Central memory CD4-positive, alpha-beta T cell (primary cell): ENCODE measurements around the gene ZMYND19.
"Not testable (repeated sequence)": the region's sequence is repeated elsewhere in the genome, so short reads cannot be mapped to it uniquely, and the experiment has no call there.

Experiments
- DNase-seq: peaks from one replicate; pipeline ENCODE4 v3.0.0; 2022

The ZMYND19 gene

DNA sequence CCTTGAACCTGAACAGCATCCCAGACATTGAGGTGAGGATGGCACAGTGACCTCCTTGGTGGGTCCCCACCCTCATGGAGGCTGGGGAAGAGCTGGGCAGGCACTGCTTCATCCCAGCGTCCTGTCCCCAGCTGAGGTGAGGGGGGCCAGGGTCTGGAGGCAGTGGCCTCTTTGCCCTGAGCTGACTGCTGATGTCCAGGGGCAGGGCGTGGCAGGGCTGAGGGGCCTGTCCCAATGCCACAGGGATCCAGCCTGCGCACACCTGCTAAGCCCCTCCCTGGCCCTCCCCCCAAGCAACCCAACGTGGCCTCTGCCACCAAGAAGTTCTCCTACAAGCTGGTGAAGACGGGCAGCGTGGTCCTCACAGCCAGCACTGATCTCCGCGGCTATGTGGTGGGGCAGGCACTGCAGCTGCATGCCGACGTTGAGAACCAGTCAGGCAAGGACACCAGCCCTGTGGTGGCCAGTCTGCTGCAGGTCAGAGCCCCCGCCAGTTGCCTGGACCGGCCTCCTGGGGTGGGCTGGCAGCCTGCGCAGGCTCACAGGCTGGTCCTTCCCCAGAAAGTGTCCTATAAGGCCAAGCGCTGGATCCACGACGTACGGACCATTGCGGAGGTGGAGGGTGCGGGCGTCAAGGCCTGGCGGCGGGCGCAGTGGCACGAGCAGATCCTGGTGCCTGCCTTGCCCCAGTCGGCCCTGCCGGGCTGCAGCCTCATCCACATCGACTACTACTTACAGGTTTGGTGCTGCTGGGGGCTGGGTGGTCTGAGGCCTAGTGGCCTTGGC, 23.6 kb upstream of the ZMYND19 start:
- no peak for DNase-seq

DNA sequence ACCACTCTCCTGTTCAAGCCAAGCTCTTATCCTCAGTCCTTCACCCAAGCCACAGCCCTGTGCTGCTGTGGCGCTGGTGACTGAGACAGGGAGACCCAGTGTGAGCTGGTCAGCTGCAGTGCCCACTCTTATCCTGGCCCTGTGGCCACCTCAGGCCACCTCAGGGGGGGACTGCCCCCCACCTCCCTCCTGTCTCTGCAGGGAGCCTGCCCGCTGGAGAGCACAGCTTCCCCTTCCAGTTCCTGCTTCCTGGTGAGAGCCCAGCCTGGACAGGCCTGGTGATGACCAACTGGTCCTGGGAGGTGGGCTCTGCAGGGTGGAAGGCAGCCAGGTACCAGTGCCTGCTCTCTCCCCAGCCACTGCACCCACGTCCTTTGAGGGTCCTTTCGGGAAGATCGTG, 22.9 kb upstream of the ZMYND19 start:
- no peak for DNase-seq

DNA sequence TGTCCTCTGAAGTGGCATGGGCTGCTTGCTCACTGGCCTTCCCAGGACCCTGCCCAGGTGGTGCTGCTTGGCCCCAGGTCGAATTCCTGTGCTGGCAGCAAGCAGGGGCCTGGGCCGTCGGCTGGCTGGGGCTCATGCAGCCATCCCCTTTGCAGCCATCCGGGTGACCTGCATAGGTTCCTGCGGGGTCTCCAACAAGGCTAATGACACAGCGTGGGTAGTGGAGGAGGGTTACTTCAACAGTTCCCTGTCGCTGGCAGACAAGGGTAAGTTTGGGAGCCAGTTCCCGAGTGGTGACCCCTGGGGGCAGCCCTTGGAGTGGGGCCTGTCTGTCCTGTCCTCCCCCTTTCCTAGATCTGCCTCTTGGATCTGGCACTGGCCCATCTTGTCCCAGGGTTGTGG, 22.4 kb upstream of the ZMYND19 start:
- no peak for DNase-seq

DNA sequence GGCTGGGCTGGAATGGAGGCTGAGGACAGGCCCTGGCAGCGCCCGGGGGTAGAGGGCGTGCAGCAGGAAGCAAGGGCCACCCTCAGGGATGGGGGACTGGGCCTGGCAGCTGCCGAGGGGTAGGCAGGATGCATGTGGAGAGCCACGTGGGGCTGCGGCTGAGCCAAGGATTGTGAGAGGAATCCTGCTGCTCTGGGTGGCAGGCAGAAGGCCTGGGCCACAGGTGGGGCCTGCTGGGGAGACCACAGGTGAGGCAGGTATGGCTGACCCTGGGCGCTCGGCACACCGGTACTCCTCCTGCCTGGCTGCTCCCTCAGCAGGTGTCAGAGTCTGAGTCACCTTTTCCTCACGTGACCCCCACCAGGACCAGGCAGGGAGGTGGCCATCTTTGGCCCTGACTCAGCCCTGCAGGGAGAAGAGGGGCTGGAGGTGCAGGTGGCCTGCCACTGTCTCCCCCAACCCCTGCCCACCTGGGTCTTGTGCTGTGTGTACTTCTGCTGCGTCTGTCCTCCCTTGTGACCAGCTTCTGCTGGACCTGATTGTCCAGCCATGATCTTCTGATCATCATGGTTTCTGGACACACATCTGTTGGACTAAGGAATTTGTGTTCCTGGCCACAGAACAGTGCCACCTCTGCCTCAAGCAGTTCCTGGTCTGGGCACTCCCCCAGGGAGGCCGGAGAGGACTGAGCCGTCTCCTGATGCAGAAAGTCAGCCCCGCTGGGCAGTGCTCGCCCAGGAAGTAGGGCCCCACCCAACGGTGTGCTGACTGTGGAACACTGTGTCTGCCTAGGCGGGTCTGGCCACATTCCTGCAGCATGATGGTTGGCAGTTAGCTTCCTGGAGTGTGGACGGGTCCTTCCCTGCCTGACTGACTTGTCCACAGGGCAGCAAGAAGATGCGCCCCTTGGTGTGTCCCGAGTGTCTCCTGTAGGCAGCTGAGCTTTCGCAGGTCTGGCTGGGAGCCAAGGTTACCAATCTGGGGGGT, 21.6 kb upstream of the ZMYND19 start:
- no peak for DNase-seq

DNA sequence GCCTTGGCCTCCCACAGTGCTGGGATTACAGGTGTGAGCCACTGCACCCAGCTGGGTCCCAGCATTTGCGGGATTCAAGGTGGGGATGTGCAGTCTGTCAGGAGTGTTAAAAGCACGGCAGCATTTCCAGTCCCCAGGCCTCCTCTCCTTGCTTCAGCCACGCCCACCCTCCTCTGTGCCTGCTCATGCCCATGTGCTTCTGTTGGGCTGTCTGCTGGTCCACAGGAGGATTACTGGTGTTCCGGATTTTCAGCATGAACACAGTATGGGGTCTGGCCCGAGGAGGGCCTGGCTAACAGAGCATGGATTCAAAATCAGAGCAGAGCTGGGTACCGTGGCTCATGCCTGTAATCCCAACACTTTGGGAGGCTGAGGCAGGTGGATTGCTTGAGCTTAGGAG, 20.6 kb upstream of the ZMYND19 start:
- DNase-seq: no peak

DNA sequence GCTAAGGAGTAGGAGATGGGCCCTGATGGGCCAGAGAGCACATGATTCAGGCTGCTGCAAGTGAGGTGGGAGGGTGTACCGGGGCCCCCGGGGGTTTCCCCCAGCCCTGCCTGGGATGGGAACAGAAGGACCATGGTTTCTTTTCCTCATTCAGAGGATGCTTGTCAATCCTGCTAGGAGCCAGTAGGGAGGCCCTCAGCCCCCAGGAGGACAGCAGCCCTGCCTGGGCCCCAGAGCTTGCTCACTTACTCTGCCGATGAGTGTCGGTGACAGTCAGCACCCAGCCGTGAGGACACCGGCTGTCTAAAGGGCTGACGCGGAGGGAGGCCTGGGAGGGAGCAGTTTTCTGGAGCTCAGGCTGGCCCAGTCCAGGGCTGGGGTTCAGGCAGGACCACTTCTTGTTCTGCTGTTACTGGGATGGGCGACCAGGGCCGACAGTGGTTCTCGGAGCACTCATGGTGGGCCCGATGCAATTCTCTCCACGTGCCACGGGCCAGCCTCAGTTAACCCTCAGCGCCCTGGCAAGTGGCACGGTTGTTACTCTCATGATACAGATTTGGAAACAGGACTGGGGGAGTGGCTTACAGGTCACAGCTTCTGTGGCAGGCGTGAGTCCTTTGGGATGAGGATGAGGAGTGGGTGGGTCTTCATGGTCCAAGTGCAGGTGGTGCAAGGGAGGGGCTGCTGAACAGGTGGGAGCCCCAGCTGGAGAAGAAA, 17.0 kb upstream of the ZMYND19 start:
- no peak for DNase-seq

DNA sequence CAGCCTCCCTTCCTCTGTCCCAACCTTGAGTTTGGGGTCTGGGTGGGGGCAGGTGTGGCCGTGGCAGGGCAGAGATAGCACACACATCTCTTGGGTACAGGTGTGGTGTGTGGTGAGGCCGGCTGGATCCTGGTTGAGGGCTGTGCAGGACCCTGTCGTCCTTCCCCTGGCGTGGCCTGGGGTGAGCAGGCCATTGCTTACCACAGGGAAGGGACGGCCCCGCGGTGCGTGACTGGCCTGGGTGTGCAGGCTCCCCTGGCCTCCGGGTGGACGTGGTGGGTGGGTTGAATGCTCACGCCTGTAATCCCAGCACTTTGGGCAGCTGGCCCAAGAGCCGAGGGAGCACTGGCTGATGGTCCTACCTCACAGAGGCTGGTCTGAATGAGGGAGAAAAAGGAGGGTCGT, 16.4 kb upstream of the ZMYND19 start:
- DNase-seq: no peak

DNA sequence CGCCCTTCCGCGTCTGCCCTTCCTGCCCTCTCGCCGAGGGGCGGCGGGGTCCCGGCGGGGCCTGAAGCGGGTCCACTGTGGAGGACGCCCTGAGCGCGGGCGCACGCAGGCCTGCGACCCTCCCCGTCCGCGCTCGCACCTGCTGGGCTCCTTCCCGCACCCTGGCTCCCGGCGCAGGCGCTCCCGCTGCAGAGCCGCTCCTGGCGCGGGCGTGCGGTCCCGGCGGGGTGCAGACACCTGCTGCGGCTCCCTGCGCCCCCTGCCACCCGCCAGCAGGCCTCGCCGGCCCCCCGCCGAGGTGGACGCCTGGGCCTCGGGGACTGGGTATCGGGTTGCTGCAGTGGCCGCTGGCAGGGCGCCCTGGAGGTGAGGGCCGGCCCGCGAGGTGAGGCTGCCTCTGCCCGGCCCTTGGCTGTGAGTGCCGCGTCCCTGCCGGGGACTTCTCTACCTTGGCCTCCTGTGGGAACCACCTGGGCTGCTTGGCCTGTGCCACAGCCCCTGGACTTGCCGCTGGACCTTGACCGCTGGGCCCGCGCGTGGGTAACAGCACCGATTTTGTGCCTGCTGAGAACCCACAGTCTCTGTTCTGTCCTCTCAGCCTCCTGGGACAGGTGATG, 15.8 kb upstream of the ZMYND19 start:
- no peak for DNase-seq

DNA sequence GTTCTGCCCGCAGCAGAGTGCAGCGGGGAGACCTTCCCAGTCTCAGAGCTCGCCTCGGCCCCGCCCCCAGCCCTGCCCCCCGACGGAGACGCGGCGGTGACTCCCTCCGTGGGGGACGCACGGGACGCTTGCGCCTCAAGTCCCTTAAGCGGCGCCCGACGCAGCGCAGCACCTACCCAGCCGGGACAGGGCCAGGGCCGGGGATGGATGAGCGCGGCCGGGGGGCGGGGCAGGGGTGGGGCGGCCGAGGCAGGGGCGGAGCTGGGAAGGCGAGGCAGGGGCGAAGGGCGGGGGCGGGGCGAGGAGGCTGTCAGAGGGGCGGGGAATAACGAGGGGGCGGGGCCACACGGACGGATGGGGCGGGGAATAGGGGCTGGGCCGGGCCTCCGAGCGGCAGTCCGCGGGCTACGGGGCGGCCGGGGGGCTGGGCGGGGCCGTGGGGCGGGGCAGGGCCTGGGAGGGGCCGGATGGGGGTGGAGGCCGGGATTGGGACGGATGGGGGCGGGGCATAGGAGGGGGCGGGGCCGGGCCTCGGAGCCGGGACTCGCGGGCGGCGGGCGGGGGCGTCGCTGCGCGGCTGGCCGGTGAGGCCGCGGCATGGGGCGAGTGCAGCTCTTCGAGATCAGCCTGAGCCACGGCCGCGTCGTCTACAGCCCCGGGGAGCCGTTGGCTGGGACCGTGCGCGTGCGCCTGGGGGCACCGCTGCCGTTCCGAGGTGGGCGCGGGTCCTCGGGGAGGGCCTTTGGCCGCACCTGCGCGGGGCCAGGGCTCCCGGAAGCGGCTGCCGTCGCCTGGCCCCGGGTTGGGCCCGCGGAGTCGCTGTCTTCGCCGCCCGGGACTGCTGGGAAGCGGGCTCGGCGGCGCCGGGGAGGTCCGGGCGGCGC, 15.1 kb upstream of the ZMYND19 start, which contains the start of gene ARRDC1:
ARRDC1 (plus strand) TSS at position 566 of the 884 bp plus-strand sequence; CDS start at position 598, 32 bp downstream.
- peak; percentile 87 for DNase-seq

DNA sequence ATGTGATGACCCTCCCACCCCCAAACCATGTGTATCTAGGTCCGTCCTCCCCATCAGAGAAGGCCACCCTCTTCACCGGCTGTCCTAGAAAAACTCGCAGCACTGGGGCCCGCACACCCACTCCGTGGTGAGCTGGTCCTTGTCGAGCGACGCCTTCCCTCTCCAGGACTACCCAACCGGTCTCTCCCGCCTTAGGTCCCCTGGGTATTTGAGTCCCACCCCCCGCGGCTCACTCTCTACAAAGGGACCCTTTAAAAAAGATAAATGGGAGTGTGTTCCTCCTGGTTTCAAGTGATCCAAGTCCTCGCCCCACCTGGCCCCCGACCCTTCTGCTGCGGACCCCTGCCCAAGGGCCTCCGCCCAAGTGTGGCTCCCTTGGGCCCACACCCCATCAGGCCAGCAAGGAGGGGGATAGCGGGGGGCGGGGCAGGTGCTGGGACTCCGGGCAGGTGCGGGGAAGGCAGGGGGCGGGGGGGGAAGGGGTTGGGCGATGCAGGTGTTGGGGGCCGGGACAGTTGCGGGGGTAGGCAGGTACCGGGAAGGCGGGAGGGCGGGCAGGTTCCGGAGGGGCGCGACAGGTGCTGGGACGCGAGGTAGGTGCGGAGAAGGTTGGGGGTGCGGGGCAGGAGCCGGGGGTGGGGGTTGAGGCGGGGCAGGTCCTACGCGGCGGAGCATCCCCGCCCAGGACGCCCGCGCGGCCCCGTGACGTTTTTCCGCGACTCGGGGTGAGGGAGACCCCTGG, 14.2 kb upstream of the ZMYND19 start:
- no peak for DNase-seq

DNA sequence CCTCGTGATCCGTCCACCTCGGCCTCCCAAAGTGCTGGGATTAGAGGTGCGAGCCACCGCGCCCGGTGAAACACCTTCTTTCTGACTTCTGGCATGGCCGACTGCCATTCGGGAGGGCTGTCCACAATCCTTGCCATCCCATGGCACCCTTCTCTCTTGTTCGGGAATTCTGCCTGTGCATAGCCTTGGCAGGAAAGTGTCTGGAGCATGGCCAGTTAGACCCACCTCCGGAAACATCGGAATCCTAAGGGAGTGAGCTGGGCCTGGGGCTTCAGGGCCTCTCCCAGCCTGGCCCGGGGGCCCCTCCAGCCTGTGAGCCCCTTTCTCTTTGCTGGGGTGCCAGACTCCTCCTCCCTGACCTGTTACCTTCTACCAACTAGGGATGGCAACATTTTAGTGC, 13.6 kb upstream of the ZMYND19 start:
- no peak for DNase-seq

DNA sequence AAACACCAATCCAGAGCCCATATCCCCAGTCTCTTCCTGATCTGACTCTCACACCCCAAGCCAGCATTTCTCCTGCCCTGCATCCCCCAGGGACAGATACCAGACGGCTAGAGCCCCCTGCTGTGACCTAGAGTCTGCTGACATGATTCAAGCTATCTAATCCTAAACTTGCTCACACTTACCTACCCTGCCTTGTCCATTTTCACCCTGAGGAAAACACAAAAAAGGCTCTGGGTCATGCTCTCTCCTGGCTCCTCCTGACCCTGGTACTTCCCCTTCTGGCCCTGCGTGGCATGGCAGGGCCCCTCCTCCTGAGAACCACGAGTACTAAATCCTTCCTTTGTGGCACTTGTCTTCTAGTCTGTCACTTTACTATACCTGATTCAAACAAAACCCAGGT, 12.3 kb upstream of the ZMYND19 start:
- no peak for DNase-seq

DNA sequence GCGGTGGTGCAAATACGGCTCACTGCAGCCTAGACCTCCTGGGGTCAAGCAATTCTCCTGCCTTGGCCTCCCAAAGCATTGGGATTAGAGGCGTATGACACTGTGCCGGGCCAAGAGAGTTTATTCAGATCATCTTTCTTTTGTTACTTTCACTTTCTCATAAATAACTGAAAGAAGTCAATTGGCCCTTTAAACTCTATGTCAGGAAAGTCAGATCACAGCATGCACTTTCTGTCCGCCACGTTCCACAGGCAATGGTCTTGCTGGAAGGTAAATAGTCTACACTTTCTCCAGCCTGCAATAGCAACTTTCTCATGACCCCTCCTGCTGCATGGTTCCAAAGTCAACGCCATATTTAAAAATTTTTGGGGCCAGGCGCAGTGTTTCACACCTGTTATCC, 8.6 kb upstream of the ZMYND19 start:
- no peak for DNase-seq

DNA sequence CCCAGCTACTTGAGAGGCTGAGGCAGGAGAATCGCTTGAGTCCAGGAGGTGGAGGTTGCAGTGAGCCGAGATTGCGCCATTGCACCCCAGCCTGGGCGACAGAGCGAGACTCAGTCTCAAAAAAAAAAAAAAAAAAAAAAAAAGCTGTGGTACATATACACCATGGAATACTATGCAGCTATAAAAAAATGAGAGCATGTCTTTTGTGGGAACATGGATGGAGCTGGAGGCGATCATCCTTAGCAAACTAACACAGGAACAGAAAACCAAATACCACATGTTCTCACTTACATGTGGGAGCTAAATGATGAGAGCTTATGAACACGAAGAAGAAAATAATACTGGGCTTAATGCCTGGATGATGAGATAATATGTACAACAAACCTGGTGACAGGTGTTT, 6.3 kb upstream of the ZMYND19 start:
- DNase-seq: not testable (repeated sequence)

DNA sequence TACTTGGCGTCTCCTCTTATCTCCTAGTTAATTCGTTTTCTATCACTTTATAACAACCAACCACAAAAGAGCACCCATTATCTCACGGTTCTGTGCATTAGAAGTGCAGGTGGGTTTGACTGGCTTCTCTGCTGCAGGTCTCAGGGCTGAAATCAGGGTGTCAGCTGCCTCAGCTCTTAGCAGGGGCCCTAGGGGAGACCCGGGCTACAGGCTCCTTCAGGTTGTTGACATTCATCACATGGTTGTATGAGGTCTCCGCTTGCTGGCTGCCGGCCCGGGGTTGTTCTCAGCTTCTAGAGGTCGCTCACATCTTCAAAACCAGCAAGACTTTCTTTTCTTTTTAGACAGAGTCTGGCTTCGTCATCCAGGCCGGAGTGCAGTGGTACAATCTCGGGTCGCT, 2.9 kb upstream of the ZMYND19 start:
- no peak for DNase-seq

DNA sequence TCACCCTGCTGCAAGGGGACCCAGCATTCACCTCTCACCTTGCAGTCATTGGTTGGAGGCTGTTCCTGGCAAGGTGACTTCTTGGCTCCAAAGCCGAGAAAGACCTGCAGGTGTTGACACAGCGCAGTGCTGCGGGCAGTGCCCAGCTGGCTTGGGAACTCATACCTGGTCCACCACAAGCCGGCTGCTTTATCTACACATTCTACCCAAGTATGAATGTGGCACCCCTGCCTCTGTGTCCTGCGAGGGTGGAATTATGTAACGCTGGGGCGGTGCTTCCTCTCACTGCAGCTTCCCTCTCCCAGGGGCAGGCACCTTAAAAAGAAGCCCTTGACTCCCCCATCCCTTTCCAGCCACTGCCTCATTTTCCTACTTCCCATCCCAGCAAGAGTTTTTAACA, 2.5 kb upstream of the ZMYND19 start:
- no peak for DNase-seq

DNA sequence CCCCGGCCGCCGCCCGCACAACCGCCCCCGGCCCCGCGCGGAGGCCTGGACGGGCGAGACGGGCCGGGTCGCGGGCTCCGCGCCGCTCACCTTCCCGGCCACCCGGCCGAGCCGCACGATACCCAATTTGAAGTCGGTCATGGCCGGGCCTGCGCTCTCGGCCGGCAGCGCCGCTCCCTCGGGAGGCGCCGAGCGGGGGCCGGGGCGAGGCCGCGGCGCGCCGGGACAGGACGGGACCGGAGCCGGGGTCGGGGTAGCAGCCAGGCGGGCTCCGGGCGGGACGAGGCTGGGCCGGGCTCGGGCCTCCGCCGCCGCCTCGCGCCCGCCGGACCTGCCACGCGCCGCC, 216 bp downstream of the ZMYND19 start:
- DNase-seq: no peak

DNA sequence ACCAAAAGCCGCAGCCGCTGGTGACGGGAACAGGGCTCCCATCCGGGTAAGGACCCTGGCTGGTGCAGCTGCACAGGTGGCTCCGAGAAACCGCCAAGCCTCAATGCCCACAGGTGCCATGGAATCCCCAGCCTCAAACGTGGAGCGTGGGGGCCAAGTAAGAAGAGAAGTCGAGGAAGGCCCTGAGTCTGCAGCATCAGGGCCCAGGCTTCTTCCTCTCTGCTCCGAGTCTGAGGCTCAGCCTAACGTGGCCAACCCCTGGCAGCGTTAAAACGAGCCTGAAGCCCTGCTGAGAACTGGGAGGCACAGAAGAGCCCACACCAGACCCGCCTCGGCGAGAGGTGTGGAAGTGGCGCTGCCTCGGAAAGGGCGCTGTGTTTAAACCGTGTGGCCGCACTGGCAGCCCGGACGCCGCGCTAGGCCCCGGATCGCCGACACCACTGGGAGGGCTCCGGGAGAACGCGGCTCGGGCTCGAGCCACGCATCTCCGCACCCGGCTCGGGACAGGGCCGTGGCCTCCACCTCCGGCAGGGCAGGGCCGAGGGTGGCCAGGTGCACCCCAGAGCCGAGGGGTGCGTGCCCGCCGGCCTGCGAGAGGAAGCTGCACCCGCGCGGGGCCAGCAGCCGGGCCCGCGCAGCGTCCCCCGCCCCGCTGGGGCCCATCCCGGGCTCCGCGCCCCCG, 730 bp downstream of the ZMYND19 start:
- DNase-seq: no peak

DNA sequence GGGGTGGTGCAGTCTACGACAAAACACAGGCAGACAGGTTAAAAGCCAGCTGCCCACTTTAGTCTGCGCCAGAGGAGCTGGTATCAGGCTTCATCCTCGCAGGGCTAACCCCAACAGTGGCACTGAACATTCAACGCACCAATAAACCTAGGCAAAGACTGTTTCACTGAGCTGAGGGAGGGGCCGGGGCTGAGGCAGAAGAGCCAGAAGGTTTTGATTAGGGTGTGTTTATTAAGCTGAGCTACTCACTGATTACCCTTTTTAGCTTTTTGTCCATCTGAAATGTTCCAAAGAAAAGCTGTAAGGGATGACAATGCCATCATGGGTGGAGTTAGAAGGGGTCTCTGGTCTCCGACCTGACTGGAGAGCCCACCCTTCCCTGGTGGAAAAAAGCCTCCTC, 1.4 kb downstream of the ZMYND19 start:
- no peak for DNase-seq

DNA sequence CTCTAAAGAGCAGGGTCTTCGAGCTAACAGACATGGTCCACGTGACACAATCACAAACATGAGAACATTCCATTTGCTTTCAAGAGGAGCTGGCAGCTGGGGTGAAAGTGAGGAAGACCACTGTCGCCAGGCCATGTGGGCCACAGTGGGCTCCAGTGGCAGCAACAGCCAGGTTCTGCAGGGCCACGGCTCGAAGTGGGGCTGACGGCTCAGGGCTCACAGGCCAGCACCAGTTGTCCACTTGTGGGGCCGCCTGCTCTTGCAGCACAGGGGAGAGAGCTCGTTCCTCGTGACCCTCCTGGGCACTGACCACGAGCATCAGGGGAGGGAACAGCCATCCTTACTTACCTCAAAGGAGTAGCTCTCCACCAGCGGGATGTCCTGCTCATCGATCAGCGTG, 2.0 kb downstream of the ZMYND19 start:
- no peak for DNase-seq
